Measurements from ENCODE around the gene ARHGAP22.
A peak's percentile ranks its signal among the peaks of the same experiment; 100 is the strongest.

The ARHGAP22 gene

GRCh38 chr10:48511875-48512231 lies 93.0 kb downstream of the ARHGAP22 start:
- no peak for DNase-seq (ENCODE audit: low spot score)

GRCh38 chr10:48511066-48511874 lies 93.6 kb downstream of the ARHGAP22 start:
- no peak for DNase-seq (ENCODE audit: low spot score)

GRCh38 chr10:48509974-48510692 lies 94.7 kb downstream of the ARHGAP22 start:
- DNase-seq (ENCODE audit: low spot score) = peak; percentile 30

DNA sequence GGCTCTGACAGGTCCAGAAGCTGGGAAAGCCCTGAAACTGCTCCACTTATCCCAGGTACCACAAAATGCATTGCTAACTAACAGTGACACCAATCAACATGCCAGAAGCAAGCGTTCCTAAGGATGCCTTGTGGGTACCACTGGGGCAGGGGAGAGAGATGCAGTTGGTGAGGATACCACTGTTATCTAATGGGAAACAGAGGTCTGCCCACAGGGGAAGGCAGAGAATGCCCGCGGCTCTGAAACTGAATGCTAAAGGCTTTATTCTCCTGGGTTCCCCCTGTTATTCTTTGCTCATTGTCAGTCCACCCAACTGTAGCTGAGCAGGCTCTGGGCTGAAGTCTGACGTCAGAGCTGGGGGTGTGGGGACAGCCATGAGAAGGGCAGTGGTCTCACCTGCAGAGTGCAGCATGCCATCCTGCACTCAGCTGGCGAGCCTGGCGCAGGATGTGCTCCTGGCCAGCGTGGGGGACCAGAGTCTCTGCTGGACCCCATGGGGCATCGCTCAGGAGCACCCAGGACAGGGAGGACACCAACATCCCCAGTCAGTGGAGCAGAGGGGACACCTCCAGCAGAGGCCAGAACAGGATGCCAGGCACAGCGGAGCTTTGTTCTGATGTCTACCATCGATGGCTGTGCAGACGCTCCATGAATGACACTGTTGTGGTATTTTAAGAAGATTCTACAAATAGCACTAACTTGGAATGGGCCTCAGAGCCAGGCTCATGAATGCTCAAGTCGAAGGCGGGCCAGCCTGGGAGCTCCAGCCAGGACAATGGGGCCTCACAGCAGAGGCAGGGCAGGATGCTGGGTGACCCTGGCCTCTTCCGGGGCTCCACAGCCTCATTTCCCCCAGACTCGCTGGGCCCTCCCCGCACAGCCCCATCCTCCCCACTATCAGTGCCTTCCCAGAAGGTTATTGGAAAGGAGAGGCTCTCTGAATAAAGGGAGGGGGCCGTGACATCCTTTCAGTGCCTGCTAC lies 95.8 kb downstream of the ARHGAP22 start:
- no peak for DNase-seq (ENCODE audit: low spot score)

- DNase-seq (ENCODE audit: low spot score) = no peak
These were observed 96.7 kb downstream of the ARHGAP22 start for GRCh38 chr10:48507933-48508790.

- DNase-seq (ENCODE audit: low spot score) = no peak
These were observed 97.4 kb downstream of the ARHGAP22 start for GRCh38 chr10:48507494-48507893.

DNA sequence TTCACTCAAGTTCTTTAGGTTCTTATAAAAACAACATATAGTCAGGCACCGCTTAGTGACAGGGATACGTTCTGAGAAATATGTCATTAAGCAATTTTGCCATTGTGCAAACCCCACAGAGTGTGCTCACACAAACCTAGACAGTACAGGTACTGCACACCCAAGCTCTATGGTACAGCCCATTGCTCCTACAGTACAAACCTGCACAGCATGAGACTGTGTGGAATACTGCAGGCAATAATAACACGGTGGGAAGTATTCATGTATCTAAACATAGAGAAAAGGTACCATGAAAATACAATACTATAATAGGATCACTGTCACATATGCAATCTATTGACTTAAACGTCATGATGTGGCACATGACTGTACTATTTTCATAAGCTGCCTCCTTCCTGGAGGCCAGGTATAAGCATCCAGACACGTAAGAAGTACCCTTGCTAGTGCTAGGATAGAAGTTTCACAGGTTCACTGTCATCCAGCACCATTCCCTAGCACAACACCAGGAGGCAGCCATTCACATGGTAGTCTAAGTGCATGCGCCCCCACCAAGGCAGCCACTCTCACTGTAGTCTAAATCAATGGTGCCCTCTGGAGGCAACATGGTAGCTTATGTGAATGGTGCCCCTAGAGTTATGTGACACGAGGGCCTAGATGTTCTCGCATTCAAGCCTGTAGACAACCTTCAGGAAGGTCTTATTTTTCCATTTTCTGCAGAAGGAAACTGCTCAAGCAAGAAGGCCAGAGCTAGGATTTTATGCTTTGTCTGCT lies 98.5 kb downstream of the ARHGAP22 start:
- peak; percentile 74 for DNase-seq (ENCODE audit: low spot score)

DNA sequence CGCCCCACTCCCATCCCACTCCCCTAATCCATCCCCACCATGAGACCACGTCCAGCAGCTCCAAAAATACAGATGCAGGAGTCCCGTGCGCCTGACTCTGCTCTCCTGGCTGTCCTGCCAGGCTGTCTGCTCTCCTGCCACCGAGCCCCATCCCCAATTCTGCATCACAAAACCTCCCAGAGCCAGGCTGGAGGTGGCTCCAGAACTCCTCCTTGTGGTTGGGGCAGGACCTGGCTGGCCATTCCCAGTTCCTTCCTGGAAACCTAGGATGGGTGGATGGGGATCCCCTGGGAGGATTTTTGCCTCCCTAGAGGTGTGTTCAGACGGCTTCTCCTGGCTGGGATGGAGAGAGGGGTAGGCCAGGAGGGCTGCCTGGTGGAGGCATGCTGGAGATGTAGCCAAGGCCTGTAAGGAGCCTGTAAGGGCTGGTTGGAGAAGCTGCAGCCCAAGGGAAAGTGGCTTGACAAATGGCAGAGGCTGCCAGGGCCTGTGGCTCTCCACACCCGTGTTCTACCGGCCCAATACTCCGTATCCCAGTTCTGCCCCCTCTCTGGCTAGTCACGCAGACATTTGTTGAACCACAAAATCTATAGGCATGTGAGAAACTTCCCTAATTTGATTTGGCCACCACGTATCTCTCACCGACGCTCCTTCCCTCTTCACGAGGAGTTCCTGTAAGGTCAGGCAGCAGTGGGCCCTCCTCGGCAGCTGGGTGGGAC lies 99.3 kb downstream of the ARHGAP22 start:
- DNase-seq (ENCODE audit: low spot score) = no peak

DNA sequence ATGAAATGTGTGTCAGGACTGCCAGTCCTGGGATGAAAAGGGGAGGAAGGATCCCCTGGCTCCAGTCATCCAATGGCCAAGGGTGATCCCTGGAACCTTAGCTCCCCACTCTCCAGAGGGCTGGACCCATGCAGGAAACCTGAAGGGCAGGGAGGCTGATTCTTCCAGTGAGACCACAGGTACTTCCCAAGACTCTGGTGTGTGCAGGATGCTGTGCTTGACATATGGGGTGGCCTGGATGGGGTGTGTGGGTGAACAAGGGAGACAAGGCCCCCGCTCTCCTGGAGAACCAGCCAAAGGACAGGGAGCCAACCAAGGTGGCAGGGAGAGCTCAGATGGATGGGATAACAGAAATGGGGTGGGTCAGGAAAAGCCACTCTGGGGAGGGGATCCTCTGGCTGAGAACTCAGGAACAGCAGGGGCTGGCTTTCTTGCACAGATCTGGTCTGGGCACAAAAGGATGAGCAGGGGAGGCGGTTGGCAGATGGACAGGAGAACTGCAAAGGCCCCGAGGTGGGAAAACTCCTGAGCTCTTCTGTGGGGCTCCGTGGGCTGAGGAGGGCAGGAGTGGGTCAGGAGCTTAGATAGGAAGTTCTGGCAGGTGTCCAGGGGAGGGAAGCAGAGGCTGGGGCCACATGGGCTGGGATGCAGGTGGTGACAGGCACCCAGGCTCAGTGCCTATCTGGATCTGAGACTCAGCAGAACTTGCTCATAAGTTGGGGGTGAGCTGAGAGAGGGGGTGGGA lies 100.6 kb downstream of the ARHGAP22 start:
- DNase-seq (ENCODE audit: low spot score) = no peak

DNA sequence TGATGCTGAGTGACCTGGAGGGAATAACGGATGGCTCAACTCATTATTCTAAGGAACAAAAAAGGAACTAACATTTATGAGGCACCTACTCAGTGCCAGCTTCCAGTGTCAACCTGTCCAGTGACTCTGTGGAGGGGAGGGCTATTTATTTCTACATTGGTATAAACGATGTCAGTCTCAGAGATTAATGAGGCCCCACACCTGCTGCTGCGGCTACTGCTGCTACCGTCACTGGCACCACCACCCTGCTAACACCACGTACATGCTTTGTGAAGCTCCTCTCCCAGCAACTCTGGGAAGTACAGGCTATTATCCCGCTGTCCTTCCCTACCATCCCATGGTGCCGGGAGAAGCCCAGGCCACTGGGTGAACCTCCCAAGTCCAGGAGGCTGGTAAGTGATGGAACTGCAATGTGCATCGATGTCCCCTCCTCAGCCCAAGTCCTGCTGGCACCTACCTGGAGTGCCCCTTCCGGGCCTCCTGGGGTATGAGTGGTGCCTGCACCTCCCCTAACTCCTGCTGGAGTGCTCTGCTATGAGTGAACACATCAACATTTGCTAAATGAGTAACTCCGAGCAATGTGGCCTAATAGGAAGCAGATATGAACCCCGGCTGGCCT lies 101.5 kb downstream of the ARHGAP22 start:
- DNase-seq (ENCODE audit: low spot score) = no peak

DNA sequence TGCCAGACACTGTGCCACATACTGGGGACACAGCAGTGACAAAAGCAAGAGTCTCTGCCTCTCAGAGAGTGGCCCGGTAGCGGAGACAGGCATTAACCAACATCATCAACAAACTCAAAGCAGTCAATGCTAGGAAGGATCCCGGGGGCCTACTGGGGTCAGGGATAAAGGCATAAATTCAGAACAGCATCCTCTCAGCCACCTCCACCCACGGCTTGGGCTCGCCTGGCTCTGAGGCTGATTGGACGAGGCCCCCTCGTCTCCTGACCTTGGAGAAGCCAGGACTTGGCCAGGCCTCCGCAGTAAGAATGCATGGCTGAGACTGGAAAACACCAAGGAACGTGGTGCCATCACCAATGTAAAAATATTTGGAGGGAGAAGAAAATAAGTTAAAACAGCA lies 102.1 kb downstream of the ARHGAP22 start:
- no peak for DNase-seq (ENCODE audit: low spot score)

GRCh38 chr10:48501787-48502771 lies 102.8 kb downstream of the ARHGAP22 start:
- DNase-seq (ENCODE audit: low spot score) = no peak

GRCh38 chr10:48501226-48501625 lies 103.6 kb downstream of the ARHGAP22 start:
- DNase-seq (ENCODE audit: low spot score) = no peak

DNA sequence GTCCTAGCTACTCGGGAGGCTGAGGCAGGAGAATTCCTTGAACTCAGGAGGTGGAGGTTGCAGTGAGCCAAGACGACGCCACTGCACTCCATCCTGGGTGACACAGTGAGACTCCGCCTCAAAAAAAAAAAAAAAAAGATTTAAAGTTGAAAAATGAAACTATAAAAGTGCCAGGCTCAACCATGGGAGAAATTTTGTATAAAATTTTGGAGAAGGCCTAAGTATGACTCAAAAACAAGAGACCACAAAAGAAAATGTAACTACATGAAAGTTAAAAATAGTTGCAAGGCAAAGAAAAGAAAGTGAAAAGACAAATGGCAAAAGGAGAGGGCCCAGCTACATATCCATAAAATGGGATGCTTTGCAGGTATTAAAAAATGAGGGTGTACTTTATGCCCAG lies 104.1 kb downstream of the ARHGAP22 start:
- no peak for DNase-seq (ENCODE audit: low spot score)

- no peak for DNase-seq (ENCODE audit: low spot score)
These were observed 105.8 kb downstream of the ARHGAP22 start for GRCh38 chr10:48498940-48499510.

DNA sequence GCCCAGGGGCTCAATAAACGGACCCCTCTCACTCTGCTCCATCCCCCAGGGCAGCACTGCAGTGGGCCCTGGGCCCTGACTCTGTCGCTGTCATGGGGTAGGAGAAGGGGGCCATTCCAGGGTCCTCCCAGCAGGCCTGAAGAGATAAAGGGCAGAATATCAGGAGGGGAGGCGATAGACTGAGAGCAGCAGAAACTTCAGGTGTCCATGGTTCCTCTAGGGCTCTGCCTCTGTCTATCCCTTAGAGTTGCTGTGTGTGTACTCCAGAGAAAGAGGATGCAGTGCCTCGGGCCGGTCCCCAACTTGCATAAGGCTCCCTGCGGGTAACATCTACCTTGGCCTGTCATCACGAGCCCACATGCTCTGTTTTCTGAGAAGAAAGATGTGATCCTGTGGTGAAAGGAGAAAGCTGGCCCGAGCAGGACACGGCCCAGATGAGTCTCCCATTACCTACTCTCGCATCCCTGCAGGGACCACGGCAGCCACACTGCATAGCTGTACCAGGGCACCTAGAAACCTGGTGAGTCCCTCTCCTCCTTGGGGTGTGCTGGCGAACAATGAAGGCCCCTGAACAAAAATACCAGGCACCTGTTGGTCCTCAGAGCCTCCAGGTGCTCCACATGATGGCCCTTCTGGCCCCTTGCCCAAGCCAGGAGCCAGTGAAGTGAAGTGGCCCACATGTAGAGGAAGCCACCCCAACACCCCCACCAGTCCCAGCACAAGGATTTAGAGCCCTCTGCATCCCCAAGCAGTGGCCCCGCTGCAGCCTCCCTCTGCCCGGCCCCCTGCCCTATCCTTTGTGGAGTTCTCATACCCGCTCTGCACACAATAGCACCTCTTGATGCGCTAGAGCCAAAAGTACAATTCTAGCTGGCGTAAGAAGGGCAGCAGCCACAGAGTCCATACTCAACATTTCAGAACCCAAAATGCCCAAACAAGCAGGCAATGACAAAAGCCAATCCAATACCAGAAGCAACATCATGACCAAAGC lies 106.8 kb downstream of the ARHGAP22 start:
- no peak for DNase-seq (ENCODE audit: low spot score)
